Measurements from ENCODE around the gene F8A3. TPM values are rescaled to one million over a fixed set of nuclear protein-coding genes. Genes with fewer than 3 reads are reported as not detected.
"Not testable (repeated sequence)": the region's sequence is repeated elsewhere in the genome, so short reads cannot be mapped to it uniquely, and the experiment has no call there.

The F8A3 gene
- total RNA-seq (2.2 and 2.9 TPM in 2 replicates), polyA plus RNA-seq (7.0 and 11.9 TPM in 2 replicates)

DNA sequence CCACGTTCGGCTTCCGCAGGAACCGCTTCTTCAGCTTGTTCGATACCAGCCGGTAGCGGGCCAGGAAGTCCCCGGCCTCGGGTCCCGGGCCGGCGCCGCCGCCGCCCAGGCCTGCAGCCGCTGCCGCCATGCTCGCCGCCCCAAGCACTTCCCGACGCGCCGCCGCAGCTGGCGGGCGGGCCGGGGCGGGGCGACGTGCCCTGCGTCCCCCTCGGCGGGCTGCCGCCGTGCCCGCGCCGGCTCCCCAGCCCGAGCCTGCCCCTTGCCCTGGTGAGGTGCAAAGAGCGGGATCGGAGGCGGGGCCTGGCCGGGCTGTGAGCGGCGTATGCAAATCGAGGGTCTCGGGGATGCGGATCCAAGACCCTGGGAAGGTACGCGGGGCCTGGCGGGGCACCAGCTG is at the start of gene F8A3:
Gene F8A3 (minus strand): TSS at position 150 of the 400 bp plus-strand sequence. CDS start 20 bp downstream, at position 130.
- not testable (repeated sequence) for H3K9me3 ChIP-seq (ENCODE audit: low read depth); H4K20me1 ChIP-seq (ENCODE audit: insufficient read depth, poor library complexity, severe bottlenecking); H3K79me2 ChIP-seq; DNase-seq (ENCODE audit: low spot score); H3K4me1 ChIP-seq (ENCODE audit: insufficient read depth); H3K9me2 ChIP-seq (replicated peaks; ENCODE audit: insufficient read depth); H3K4me3 ChIP-seq; H3K36me3 ChIP-seq (replicated peaks; ENCODE audit: insufficient read depth, low read depth); H3K27me3 ChIP-seq; H3K4me2 ChIP-seq; H2AFZ ChIP-seq; H3K27ac ChIP-seq
- no CpG with 5 or more reads among the region's 51 CpGs for WGBS (ENCODE audit: low lambda C conversion rate, missing lambda C conversion rate)

DNA sequence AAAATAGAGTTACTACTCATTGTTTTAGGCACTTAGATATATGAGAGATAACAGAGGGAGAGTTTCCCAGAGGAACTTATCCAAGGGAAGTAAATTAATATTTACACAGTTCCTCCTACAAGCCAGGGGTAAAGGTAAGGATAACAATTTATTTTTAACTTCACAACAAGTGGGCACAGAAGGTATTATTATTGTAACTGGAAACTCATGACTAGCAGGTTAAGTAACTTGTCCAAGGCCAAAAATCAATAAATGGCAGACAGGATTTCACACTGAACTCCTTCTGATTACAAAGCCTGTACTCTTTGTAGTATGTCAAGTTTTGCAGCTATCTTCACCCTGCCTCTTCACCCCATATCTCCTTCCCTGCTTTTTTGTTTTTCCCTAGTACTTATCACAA is 46.9 kb upstream of the F8A3 start:
- Histone ChIP-seq H3K9me2 (replicated peaks; ENCODE audit: insufficient read depth) (no peaks in the 10 kb centered on the region), H4K20me1 (ENCODE audit: insufficient read depth, poor library complexity, severe bottlenecking) (no peaks in the 10 kb centered on the region), H3K79me2 (no peaks in the 10 kb centered on the region), H3K36me3 (replicated peaks; ENCODE audit: insufficient read depth, low read depth) (no peaks in the 10 kb centered on the region), H2AFZ (no peak overlapping the region), H3K4me2 (no peak overlapping the region), H3K9me3 (ENCODE audit: low read depth) (no peaks in the 10 kb centered on the region), H3K27ac (no peak overlapping the region), H3K27me3 (no peaks in the 10 kb centered on the region), H3K4me3 (no peak overlapping the region), H3K4me1 (ENCODE audit: insufficient read depth) (no peaks in the 10 kb centered on the region)
- TF ChIP-seq, protein P1, sequence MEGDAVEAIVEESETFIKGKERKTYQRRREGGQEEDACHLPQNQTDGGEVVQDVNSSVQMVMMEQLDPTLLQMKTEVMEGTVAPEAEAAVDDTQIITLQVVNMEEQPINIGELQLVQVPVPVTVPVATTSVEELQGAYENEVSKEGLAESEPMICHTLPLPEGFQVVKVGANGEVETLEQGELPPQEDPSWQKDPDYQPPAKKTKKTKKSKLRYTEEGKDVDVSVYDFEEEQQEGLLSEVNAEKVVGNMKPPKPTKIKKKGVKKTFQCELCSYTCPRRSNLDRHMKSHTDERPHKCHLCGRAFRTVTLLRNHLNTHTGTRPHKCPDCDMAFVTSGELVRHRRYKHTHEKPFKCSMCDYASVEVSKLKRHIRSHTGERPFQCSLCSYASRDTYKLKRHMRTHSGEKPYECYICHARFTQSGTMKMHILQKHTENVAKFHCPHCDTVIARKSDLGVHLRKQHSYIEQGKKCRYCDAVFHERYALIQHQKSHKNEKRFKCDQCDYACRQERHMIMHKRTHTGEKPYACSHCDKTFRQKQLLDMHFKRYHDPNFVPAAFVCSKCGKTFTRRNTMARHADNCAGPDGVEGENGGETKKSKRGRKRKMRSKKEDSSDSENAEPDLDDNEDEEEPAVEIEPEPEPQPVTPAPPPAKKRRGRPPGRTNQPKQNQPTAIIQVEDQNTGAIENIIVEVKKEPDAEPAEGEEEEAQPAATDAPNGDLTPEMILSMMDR (IDR thresholded peaks at IDR 0.05; ENCODE audit: poor library complexity) = no peak
- TF ChIP-seq EZH2phosphoT487 (IDR thresholded peaks at IDR 0.05; ENCODE audit: low read depth, severe bottlenecking, unreplicated experiment) (no peak), EZH2 (IDR thresholded peaks at IDR 0.05; ENCODE audit: borderline replicate concordance) (no peak)
- no peak for DNase-seq (ENCODE audit: low spot score)

DNA sequence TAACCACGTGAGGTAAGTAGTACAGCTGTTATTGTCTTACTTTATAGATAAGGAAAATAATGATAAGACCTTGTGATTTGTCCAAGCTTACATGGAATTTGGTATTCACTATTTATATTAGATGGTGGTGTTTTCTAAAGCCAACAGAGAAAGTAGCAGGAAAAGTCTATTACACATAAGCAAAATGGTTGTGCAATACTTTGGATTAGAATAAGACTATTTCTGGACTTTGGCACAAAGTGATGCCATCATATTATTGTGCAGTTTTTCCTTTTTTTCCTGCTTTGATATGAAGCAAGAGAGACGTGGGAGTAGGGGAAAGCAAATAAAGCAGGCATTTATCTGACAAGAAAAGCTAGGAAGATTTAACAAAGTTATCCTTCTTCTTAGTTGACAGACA is 36.7 kb upstream of the F8A3 start:
- H4K20me1 ChIP-seq (ENCODE audit: insufficient read depth, poor library complexity, severe bottlenecking); H3K9me3 ChIP-seq (ENCODE audit: low read depth); H3K27me3 ChIP-seq; H3K4me1 ChIP-seq (ENCODE audit: insufficient read depth); H3K79me2 ChIP-seq; H3K36me3 ChIP-seq (replicated peaks; ENCODE audit: insufficient read depth, low read depth); H3K9me2 ChIP-seq (replicated peaks; ENCODE audit: insufficient read depth); DNase-seq (ENCODE audit: low spot score); H2AFZ ChIP-seq; H3K4me3 ChIP-seq; H3K4me2 ChIP-seq; H3K27ac ChIP-seq: not testable (repeated sequence)
- no CpG with 5 or more reads among the region's 2 CpGs for WGBS (ENCODE audit: low lambda C conversion rate, missing lambda C conversion rate)

DNA sequence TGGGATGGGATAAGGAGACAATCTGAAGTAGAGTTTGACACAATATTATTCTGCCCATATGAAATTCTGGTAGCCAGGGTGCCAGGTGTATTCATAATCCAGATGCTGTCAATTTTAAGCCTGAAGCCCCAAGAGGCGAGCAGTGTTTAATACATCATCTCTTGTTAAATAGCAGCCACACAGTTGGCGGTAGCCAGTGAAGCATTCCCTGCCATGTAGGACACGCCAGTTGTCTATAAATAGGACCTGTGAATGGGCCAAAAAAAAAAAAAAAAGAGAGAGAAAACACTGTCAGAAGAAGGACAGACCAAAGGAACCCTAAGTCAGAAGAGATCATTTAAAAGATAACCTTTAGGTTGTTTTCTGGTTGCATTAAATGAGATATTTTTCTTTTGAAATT is 33.0 kb upstream of the F8A3 start:
- not testable (repeated sequence) for H3K4me1 ChIP-seq (ENCODE audit: insufficient read depth); H3K4me2 ChIP-seq; DNase-seq (ENCODE audit: low spot score); H3K27me3 ChIP-seq; H2AFZ ChIP-seq; H3K79me2 ChIP-seq; H3K36me3 ChIP-seq (replicated peaks; ENCODE audit: insufficient read depth, low read depth); H4K20me1 ChIP-seq (ENCODE audit: insufficient read depth, poor library complexity, severe bottlenecking); H3K27ac ChIP-seq; H3K4me3 ChIP-seq; H3K9me3 ChIP-seq (ENCODE audit: low read depth); H3K9me2 ChIP-seq (replicated peaks; ENCODE audit: insufficient read depth)
- no CpG with 5 or more reads among the region's 3 CpGs for WGBS (ENCODE audit: low lambda C conversion rate, missing lambda C conversion rate)

DNA sequence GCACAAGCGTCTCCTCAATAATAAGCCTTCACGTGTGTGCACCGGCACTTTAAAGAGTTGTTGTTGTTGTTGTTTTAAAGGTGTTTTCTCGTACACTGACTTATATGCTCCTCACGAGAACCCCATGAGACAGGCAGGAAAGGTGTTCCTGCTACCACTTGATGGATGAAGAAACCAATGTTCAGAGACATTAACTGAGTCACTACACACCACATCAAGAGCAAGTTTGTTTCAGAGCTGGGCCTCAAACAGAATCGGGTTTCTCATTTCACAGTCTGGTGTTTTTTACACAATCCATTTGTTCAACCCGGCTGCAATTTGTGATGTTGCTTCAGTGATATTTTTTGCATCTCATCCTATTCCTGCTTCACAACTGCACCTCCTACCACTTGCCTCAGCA is 18.7 kb upstream of the F8A3 start:
- H3K4me3 ChIP-seq = not testable (repeated sequence)

DNA sequence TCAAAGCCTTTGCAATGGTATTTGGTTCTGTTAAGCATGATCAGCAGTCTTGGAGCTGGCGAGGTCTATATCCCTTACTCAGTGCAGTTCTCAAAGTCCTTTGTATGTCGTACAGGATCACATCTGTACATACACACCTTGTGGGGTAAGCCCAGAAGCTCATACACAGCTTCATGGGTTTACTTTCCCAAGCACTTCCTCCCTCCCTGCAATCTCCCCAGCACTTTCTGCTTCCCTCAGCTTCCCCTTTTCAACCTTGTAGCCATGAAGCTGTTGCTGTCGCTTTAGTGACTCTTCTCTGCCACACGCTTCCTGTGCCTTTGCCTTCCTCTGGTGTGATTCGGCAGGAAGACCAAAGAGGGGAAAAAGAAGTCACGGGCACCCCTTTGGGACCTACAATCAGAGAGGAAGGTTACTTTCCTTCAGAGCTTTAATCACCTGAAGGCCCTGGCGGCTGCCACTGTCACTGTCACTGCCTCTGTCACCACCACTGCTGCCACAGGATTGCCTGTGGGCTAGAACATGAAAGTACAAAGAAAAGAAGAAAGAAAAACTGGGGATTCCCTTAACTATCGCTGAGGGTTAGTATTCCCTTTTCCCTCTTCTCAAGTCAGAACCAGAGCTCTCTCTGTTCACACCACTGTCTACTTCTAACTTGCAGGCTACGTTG is 8.0 kb upstream of the F8A3 start:
- H3K9me2 ChIP-seq (replicated peaks; ENCODE audit: insufficient read depth); H3K27ac ChIP-seq; H3K4me2 ChIP-seq; DNase-seq (ENCODE audit: low spot score); H3K4me1 ChIP-seq (ENCODE audit: insufficient read depth); H3K27me3 ChIP-seq; H4K20me1 ChIP-seq (ENCODE audit: insufficient read depth, poor library complexity, severe bottlenecking); H2AFZ ChIP-seq; H3K79me2 ChIP-seq; H3K9me3 ChIP-seq (ENCODE audit: low read depth); H3K4me3 ChIP-seq; H3K36me3 ChIP-seq (replicated peaks; ENCODE audit: insufficient read depth, low read depth): not testable (repeated sequence)
- no CpG with 5 or more reads among the region's 9 CpGs for WGBS (ENCODE audit: low lambda C conversion rate, missing lambda C conversion rate)

More for the DNA sequence above, 18.7 kb upstream of the F8A3 start:
- H3K27ac ChIP-seq; H2AFZ ChIP-seq; H3K9me2 ChIP-seq (replicated peaks; ENCODE audit: insufficient read depth); DNase-seq (ENCODE audit: low spot score); H3K9me3 ChIP-seq (ENCODE audit: low read depth); H3K4me1 ChIP-seq (ENCODE audit: insufficient read depth); H4K20me1 ChIP-seq (ENCODE audit: insufficient read depth, poor library complexity, severe bottlenecking); H3K36me3 ChIP-seq (replicated peaks; ENCODE audit: insufficient read depth, low read depth); H3K27me3 ChIP-seq; H3K79me2 ChIP-seq; H3K4me2 ChIP-seq: not testable (repeated sequence)
- no CpG with 5 or more reads among the region's 7 CpGs for WGBS (ENCODE audit: low lambda C conversion rate, missing lambda C conversion rate)

DNA sequence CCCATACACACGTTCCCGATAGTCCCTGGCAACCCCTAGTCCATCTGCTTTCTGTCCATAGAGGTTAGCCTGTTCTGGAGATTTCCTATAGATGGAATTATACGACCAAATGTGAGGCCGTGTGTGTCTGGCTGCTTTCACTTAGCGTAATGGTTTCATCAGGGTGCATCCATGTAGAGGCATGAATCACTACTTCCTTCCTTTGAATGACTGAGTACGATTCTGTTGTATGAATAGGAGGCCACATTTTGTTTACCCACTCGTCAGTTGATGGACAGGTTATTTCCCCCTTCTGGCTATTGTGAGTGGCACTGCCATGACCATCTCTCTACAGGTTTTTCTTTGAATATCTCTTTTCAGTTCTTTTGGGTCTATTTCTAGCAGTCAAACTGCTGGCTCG is 2.1 kb upstream of the F8A3 start:
- not testable (repeated sequence) for H3K4me3 ChIP-seq; H3K4me2 ChIP-seq; DNase-seq (ENCODE audit: low spot score); H3K4me1 ChIP-seq (ENCODE audit: insufficient read depth); H2AFZ ChIP-seq; H3K27ac ChIP-seq; H3K36me3 ChIP-seq (replicated peaks; ENCODE audit: insufficient read depth, low read depth); H3K79me2 ChIP-seq; H3K9me3 ChIP-seq (ENCODE audit: low read depth); H4K20me1 ChIP-seq (ENCODE audit: insufficient read depth, poor library complexity, severe bottlenecking); H3K27me3 ChIP-seq; H3K9me2 ChIP-seq (replicated peaks; ENCODE audit: insufficient read depth)
- no CpG with 5 or more reads among the region's 8 CpGs for WGBS (ENCODE audit: low lambda C conversion rate, missing lambda C conversion rate)

DNA sequence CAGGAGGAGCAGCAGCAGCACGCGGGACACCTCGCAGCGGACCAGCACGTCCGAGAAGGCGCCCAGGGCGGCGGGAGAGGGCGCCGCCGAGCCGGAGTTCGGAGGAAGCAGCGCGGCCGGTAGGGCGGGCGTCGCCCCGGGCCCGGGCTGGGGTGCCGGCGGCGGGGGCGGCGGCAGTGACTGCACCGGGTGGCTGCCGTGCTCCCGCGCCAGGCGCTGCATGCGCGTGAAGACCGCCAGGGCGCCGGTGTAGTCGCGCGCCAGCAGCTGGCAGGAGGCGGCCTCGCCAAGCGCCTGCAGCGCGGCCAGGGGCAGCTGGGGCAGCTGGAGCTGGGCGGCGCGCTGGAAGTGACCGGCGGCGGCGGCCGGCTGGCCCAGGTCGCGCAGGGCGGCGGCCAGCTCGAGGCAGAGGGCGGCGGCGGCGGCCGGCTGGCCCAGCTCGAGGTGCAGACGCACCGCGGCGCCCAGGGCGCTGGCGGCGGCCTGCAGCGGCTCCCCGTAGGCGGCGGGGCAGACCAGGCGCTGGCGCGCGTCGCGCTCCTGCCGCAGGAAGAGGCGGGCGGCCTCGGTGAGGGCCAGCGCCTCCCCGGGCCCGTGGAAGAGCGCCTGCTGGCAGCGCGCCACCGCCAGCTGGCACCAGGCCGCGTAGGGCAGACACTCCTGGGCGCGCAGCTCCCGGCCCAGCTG is 516 bp downstream of the F8A3 start:
- H3K9me3 ChIP-seq (ENCODE audit: low read depth); H3K4me2 ChIP-seq; H4K20me1 ChIP-seq (ENCODE audit: insufficient read depth, poor library complexity, severe bottlenecking); DNase-seq (ENCODE audit: low spot score); H3K36me3 ChIP-seq (replicated peaks; ENCODE audit: insufficient read depth, low read depth); H3K27me3 ChIP-seq; H3K4me3 ChIP-seq; H3K79me2 ChIP-seq; H3K4me1 ChIP-seq (ENCODE audit: insufficient read depth); H2AFZ ChIP-seq; H3K27ac ChIP-seq; H3K9me2 ChIP-seq (replicated peaks; ENCODE audit: insufficient read depth): not testable (repeated sequence)
- WGBS (ENCODE audit: low lambda C conversion rate, missing lambda C conversion rate) = no CpG with 5 or more reads among the region's 97 CpGs
